Measurements from ENCODE around the gene GRID1.

GRCh38 chr10:86263209-86263608, 103.4 kb downstream of the GRID1 start:
- TF ChIP-seq EP300 (IDR thresholded peaks at IDR 0.05; ENCODE audit: borderline replicate concordance in 1 of 2, low read depth in 1 of 2, low read length in 1 of 2) (no peak), USF2 (IDR thresholded peaks at IDR 0.05; ENCODE audit: borderline replicate concordance, low read depth, low read length) (no peak), YY1 (IDR thresholded peaks at IDR 0.05; ENCODE audit: low read depth) (no peak), TEAD4 (IDR thresholded peaks at IDR 0.05; ENCODE audit: borderline replicate concordance, insufficient read depth) (no peak)
